Rectal smooth muscle tissue (tissue), 1 donor: Measurements from ENCODE around the gene USE1.
A peak's percentile ranks its signal among the peaks of the same experiment; 100 is the strongest.

Source experiments
- H3K27ac ChIP-seq: one replicate; pipeline ENCODE4 v1.7.0; 2013; ENCODE audit warnings: low read depth, low read length, inconsistent platforms
- H3K27me3 ChIP-seq: one replicate; pipeline ENCODE4 v1.7.0; 2013; ENCODE audit warnings: low read length; ENCODE audit not compliant: control insufficient read depth, insufficient read depth
- H3K36me3 ChIP-seq: one replicate; pipeline ENCODE4 v1.7.0; 2013; ENCODE audit warnings: low read length; ENCODE audit not compliant: control insufficient read depth, insufficient read depth
- H3K4me1 ChIP-seq: one replicate; pipeline ENCODE4 v1.7.0; 2013; ENCODE audit warnings: low read length; ENCODE audit not compliant: control insufficient read depth, insufficient read depth
- H3K4me3 ChIP-seq: one replicate; pipeline ENCODE4 v1.7.0; 2013; ENCODE audit warnings: low read length
- H3K9ac ChIP-seq: one replicate; pipeline ENCODE4 v1.7.0; 2013; ENCODE audit warnings: low read length

USE1 gene

GRCh38 chr19:17229890-17230289, 14.7 kb downstream of the USE1 start:
- no peak overlapping the region for H3K4me3 ChIP-seq
- H3K27ac ChIP-seq, result no peak overlapping the region
- H3K36me3 ChIP-seq, result peaks cover 17% of the 10 kb centered on the region
- no peaks in the 10 kb centered on the region for H3K27me3 ChIP-seq
- H3K9ac ChIP-seq, result peak overlapping the region; percentile 45
- peaks cover 2% of the 10 kb centered on the region for H3K4me1 ChIP-seq

- peaks cover 17% of the 10 kb centered on the region for H3K36me3 ChIP-seq
- no peaks in the 10 kb centered on the region for H3K27me3 ChIP-seq
- H3K4me3 ChIP-seq, result no peak overlapping the region
- peaks cover 6% of the 10 kb centered on the region for H3K4me1 ChIP-seq
- H3K27ac ChIP-seq, result no peak overlapping the region
- no peak overlapping the region for H3K9ac ChIP-seq
Observed at GRCh38 chr19:17232258-17232657, 17.1 kb downstream of the USE1 start.

- Histone ChIP-seq H3K4me1 (peaks cover 6% of the 10 kb centered on the region), H3K27me3 (no peaks in the 10 kb centered on the region), H3K4me3 (peak overlapping the region; percentile 61), H3K27ac (peak overlapping the region; percentile 64), H3K9ac (no peak overlapping the region), H3K36me3 (peaks cover 20% of the 10 kb centered on the region)
Observed at GRCh38 chr19:17234911-17235299, 19.7 kb downstream of the USE1 start.

- H3K4me1 ChIP-seq, result peaks cover 6% of the 10 kb centered on the region
- no peaks in the 10 kb centered on the region for H3K27me3 ChIP-seq
- peak overlapping the region; percentile 61 for H3K4me3 ChIP-seq
- peak overlapping the region; percentile 4 for H3K9ac ChIP-seq
- peak overlapping the region; percentile 64 for H3K27ac ChIP-seq
- H3K36me3 ChIP-seq, result peaks cover 20% of the 10 kb centered on the region
Observed at GRCh38 chr19:17235300-17235970, 20.3 kb downstream of the USE1 start.

GRCh38 chr19:17235971-17236777, 21.0 kb downstream of the USE1 start:
- Histone ChIP-seq H3K4me1 (peaks cover 6% of the 10 kb centered on the region), H3K27ac (peak overlapping the region; percentile 64), H3K9ac (no peak overlapping the region), H3K27me3 (no peaks in the 10 kb centered on the region), H3K36me3 (peaks cover 17% of the 10 kb centered on the region), H3K4me3 (peak overlapping the region; percentile 61)

GRCh38 chr19:17236811-17237543, 21.8 kb downstream of the USE1 start:
- no peak overlapping the region for H3K4me3 ChIP-seq
- peaks cover 11% of the 10 kb centered on the region for H3K36me3 ChIP-seq
- H3K27me3 ChIP-seq, result no peaks in the 10 kb centered on the region
- H3K27ac ChIP-seq, result no peak overlapping the region
- no peak overlapping the region for H3K9ac ChIP-seq
- H3K4me1 ChIP-seq, result peaks cover 6% of the 10 kb centered on the region

- Histone ChIP-seq H3K27me3 (no peaks in the 10 kb centered on the region), H3K4me1 (peaks cover 6% of the 10 kb centered on the region), H3K36me3 (peaks cover 8% of the 10 kb centered on the region), H3K9ac (no peak overlapping the region), H3K27ac (no peak overlapping the region), H3K4me3 (no peak overlapping the region)
Observed at GRCh38 chr19:17237747-17238706, 22.9 kb downstream of the USE1 start.

- Histone ChIP-seq H3K4me1 (peaks cover under 1% of the 10 kb centered on the region), H3K4me3 (no peak overlapping the region), H3K27ac (no peak overlapping the region), H3K36me3 (peaks cover 8% of the 10 kb centered on the region), H3K27me3 (no peaks in the 10 kb centered on the region), H3K9ac (no peak overlapping the region)
Observed at GRCh38 chr19:17240062-17240752, 25.1 kb downstream of the USE1 start.

GRCh38 chr19:17240826-17241399, 25.8 kb downstream of the USE1 start:
- no peak overlapping the region for H3K27ac ChIP-seq

GRCh38 chr19:17242431-17243208, 27.5 kb downstream of the USE1 start:
- Histone ChIP-seq H3K27ac (no peak overlapping the region), H3K36me3 (peaks cover 8% of the 10 kb centered on the region), H3K4me3 (peak overlapping the region; percentile 91), H3K4me1 (peaks cover 2% of the 10 kb centered on the region), H3K9ac (no peak overlapping the region), H3K27me3 (no peaks in the 10 kb centered on the region)

More at GRCh38 chr19:17240826-17241399, 25.8 kb downstream of the USE1 start:
- no peak overlapping the region for H3K4me3 ChIP-seq
- H3K36me3 ChIP-seq, result peaks cover 8% of the 10 kb centered on the region
- no peaks in the 10 kb centered on the region for H3K4me1 ChIP-seq
- H3K27me3 ChIP-seq, result no peaks in the 10 kb centered on the region
- H3K9ac ChIP-seq, result no peak overlapping the region
